ENCODE results near the gene SCUBE1. TPM values are rescaled to one million over a fixed set of nuclear protein-coding genes. Genes with fewer than 3 reads are reported as not detected.
A peak's percentile ranks its signal among the peaks of the same experiment; 100 is the strongest.

Gene SCUBE1
- total and polyA plus RNA-seq, 2 experiments from 2014 or later = 0.81 to 3.2 TPM

- Histone ChIP-seq H3K27me3 (ENCODE audit: insufficient read depth) (no peaks in the 10 kb centered on the region), H4K20me1 (replicated peaks; ENCODE audit: insufficient read depth) (no peaks in the 10 kb centered on the region), H3K79me2 (replicated peaks; ENCODE audit: insufficient read depth) (no peaks in the 10 kb centered on the region), H3K36me3 (ENCODE audit: insufficient read depth) (no peaks in the 10 kb centered on the region), H3K4me2 (no peak overlapping the region), H3K4me3 (no peak overlapping the region), H3F3A (replicated peaks; ENCODE audit: low read depth) (no peaks in the 10 kb centered on the region), H3K9me2 (ENCODE audit: insufficient read depth) (no peaks in the 10 kb centered on the region), H3K27ac (ENCODE audit: low read depth) (no peak overlapping the region), H2AFZ (no peak overlapping the region), H3K4me1 (ENCODE audit: insufficient read depth) (no peaks in the 10 kb centered on the region)
- H3K4me1 Mint-ChIP-seq = peaks cover 8% of the 10 kb centered on the region; the same call in 2 of the 3 replicates
- no peaks in the 10 kb centered on the region for H3K9me3 Mint-ChIP-seq
- H3K27me3 Mint-ChIP-seq (ENCODE audit: insufficient read depth, low read depth, poor library complexity) = no peaks in the 10 kb centered on the region
- TF ChIP-seq STAT1 (IDR thresholded peaks at IDR 0.05; ENCODE audit: unreplicated experiment) (no peak), CREB1 (CRISPR knock-in tag; IDR thresholded peaks at IDR 0.05; ENCODE audit: low read depth) (no peak), REST (IDR thresholded peaks at IDR 0.05; ENCODE audit: unreplicated experiment) (no peak), EZH2phosphoT487 (IDR thresholded peaks at IDR 0.05; ENCODE audit: unreplicated experiment) (no peak), CTCF (conservative IDR thresholded peaks at IDR 0.05; ENCODE audit: low read depth in 2 of 2) (no peak), ZNF331 (CRISPR knock-in tag; IDR thresholded peaks at IDR 0.05; ENCODE audit: low read depth) (no peak), JUNB (IDR thresholded peaks at IDR 0.05; ENCODE audit: unreplicated experiment) (no peak), ZNF114 (CRISPR knock-in tag; IDR thresholded peaks at IDR 0.05) (no peak), POLR2AphosphoS5 (IDR thresholded peaks at IDR 0.05; ENCODE audit: low read depth) (no peak), EZH2 (IDR thresholded peaks at IDR 0.05; ENCODE audit: low read depth, unreplicated experiment) (no peak), ETS1 (IDR thresholded peaks at IDR 0.05) (no peak), ZNF462 (CRISPR knock-in tag; IDR thresholded peaks at IDR 0.05) (no peak), NANOG (IDR thresholded peaks at IDR 0.05; ENCODE audit: borderline replicate concordance) (no peak)
- H3K4me3 Mint-ChIP-seq = no peak overlapping the region
- H3K27ac Mint-ChIP-seq = no peak overlapping the region
- ATAC-seq (peak; percentile 53), DNase-seq (ENCODE audit: low spot score) (no peak)
- no peaks in the 10 kb centered on the region for H3K36me3 Mint-ChIP-seq (ENCODE audit: low read depth)
Observed at GRCh38 chr22:43315687-43316217, 27.4 kb downstream of the SCUBE1 start.
